ENCODE results near the gene PAH.
"Not testable (repeated sequence)": the region's sequence is repeated elsewhere in the genome, so short reads cannot be mapped to it uniquely, and the experiment has no call there.

The PAH gene

DNA sequence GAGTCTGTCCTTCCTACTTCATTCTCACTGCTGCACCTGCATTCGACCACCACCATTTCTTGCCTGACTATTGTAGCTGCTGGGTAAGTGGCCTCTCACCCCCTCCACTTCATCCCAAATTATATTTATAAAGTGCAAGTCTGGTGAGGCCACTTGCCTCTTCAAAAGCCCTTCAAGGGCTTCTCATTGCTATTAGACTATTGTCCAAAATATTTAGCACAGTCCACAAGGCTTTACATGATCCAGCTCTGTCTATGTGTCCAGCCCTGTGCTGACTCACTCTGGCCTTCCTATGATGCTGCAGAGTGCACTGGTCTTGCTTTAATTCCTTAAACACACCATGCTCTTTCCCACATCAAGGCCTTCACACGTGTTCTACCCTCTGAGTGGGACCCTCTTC lies 46.0 kb downstream of the PAH start:
- H3K36me3 Mint-ChIP-seq (ENCODE audit: insufficient read depth), result no peaks in the 10 kb centered on the region
- DNase-seq, result no peak

DNA sequence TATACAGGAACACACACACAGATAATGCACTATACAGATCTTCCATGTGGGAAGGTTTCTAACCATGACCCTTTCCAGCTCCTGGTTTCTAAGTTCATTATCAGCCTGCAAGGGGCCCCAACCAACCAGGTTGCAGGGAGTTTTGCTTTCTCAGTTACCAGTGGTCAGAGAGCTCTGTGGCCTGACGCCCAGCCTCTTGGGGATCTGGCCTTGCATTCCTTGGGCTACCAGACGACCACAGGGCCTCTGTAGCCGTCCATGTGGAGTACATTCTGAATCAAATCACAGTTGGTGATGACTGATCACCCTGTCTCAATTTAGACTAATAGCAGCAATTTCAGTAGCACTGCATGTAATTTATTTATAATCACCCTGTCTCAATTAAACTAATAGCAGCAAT lies 47.5 kb downstream of the PAH start:
- no peaks in the 10 kb centered on the region for H3K9me3 Mint-ChIP-seq
- no peak for ATAC-seq (replicated peaks)
- H3K27me3 Mint-ChIP-seq, result no peaks in the 10 kb centered on the region
- no peak overlapping the region for H3K27ac Mint-ChIP-seq
- H3K4me3 Mint-ChIP-seq, result no peak overlapping the region
- H3K4me1 Mint-ChIP-seq (ENCODE audit: low read depth in 2 of 2), result no peaks in the 10 kb centered on the region
- no peaks in the 10 kb centered on the region for H3K36me3 Mint-ChIP-seq (ENCODE audit: insufficient read depth)
- DNase-seq, result no peak

More for the DNA sequence above, 46.0 kb downstream of the PAH start:
- H3K4me3 Mint-ChIP-seq, result no peak overlapping the region
- no peaks in the 10 kb centered on the region for H3K9me3 Mint-ChIP-seq
- H3K27ac Mint-ChIP-seq, result no peak overlapping the region
- no peak for ATAC-seq (replicated peaks)
- no peaks in the 10 kb centered on the region for H3K4me1 Mint-ChIP-seq (ENCODE audit: low read depth in 2 of 2)
- no peaks in the 10 kb centered on the region for H3K27me3 Mint-ChIP-seq

DNA sequence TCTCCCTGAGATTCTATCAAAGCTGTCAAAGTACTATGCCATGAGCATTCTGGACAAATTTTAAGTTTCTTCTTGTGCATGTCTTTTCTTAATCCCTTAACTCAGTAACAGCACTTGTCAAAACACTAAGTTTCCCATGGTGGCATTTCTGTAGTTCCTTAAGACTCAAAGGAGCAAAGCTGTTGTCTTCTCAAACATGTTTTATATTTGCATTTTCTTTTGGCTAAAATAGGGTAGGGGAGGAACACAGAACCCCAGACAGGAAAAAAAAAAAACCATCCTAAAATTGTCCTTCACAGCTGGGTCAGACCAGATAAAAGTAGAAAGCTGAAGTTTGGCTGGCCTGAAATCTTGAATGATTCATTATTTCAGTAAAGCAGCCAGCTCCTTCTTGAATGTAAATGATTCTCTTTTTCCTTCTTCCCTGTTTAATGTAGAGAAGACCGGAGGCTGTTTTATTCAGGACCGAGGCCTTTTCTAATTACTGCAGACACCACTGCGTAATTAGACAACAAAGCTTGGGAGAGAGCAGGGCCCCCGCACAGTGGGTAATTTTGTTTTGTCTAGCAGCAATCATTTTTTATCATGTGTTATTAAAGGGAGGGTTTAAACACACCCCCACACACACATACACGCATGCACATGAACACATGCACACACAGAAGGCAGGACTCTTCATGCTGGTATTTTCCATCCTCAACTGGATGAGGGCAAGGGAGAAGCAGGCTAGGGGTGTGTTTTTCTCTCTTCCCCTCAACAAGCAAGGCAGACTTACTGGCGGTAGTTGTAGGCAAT lies 51.0 kb downstream of the PAH start:
- no peak for ATAC-seq (replicated peaks)

DNA sequence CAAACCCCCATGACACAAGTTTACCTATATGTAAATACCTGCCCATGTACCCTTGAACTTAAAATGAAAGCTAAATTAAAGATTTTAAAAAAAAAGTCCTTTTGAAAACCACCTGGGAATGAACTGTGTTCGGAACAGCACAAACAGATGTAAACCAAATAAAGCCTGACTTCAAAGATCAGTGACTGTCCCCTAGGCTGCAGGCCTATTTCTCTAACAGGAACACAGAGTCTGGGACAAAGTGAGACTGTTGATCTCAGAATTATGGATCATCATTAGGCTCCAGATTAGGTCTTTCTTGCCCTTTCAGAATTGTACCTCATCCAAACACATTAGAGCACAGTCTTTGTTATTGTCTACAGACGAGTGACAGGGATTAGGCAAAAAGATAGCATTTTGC lies 54.6 kb downstream of the PAH start:
- DNase-seq (no peak), ATAC-seq (replicated peaks) (no peak)
- Mint-ChIP-seq H3K27ac (no peak overlapping the region), H3K9me3 (no peaks in the 10 kb centered on the region), H3K4me3 (no peak overlapping the region), H3K27me3 (peaks cover 0 to 7% of the 10 kb centered on the region in 2 donors), H3K4me1 (ENCODE audit: low read depth in 2 of 2) (no peaks in the 10 kb centered on the region), H3K36me3 (ENCODE audit: insufficient read depth) (no peaks in the 10 kb centered on the region)

More for the DNA sequence above, 51.0 kb downstream of the PAH start:
- Mint-ChIP-seq H3K4me3 (no peak overlapping the region), H3K27ac (no peak overlapping the region), H3K27me3 (no peaks in the 10 kb centered on the region), H3K9me3 (no peaks in the 10 kb centered on the region), H3K36me3 (ENCODE audit: insufficient read depth) (no peaks in the 10 kb centered on the region), H3K4me1 (ENCODE audit: low read depth in 2 of 2) (no peaks in the 10 kb centered on the region)
- DNase-seq, result no peak

DNA sequence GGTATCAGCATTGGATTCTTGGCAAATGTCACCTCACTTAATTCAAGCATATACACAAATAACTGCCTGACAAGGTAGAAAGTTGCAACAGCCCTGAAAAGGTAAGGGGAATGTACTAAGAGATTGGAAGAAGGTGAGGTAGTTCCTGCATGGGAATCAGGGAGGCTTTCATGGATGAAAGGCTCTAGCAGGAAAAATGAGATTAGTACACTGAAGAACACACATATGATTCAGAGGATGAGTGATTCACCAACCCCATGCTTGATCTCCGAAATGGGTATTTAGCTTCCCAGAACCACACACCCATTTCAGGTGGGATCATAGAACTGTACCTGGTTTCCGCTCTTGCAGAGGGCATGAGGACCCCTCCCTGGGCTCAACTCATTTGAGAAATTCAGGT lies 65.8 kb downstream of the PAH start:
- Mint-ChIP-seq H3K4me3 (no peak overlapping the region), H3K36me3 (ENCODE audit: insufficient read depth) (no peaks in the 10 kb centered on the region), H3K27ac (no peak overlapping the region), H3K4me1 (ENCODE audit: low read depth in 2 of 2) (no peaks in the 10 kb centered on the region), H3K27me3 (peaks cover 27 to 30% of the 10 kb centered on the region in 2 donors), H3K9me3 (peaks cover 3 to 18% of the 10 kb centered on the region in 2 donors)
- ATAC-seq (replicated peaks), result no peak
- DNase-seq, result no peak

DNA sequence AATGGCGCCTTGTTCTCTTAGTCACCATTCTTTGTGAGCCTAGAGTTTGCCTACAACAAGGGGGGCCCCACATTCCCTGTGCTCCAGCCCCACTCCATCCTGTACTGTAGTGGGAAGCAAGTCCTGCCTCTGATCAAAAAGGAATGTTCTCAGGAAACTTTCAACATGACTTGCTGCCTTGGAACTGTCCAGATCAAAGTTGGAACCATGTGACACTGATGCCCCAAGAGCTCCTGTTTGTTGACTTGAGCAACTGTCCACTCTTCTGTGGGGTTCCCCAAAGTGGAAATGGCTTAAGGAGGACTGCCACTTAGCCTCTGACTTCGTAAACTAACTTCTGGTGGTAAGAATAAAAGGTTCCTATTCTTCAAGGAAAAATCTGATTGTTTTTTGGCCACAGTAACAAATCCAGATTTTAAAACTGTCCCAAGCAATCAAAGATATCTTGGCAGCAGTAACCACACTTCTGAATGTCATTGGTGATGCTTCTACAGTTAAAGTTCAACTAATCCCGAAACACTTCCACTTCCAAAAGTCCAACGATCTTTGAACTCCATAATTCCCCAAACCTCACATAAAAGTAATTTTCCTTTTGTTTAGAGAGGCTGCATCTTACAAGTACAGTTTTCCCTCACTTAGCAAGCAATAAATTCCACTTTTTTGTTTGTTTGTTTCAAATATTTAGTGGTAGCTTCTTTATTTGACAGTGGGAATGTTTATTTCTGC lies 67.2 kb downstream of the PAH start:
- Mint-ChIP-seq H3K27ac (no peak overlapping the region), H3K9me3 (peaks cover 3 to 18% of the 10 kb centered on the region in 2 donors), H3K27me3 (peaks cover 27 to 28% of the 10 kb centered on the region in 2 donors), H3K4me1 (ENCODE audit: low read depth in 2 of 2) (no peaks in the 10 kb centered on the region), H3K4me3 (no peak overlapping the region), H3K36me3 (ENCODE audit: insufficient read depth) (no peaks in the 10 kb centered on the region)
- DNase-seq, result no peak
- ATAC-seq (replicated peaks), result no peak

DNA sequence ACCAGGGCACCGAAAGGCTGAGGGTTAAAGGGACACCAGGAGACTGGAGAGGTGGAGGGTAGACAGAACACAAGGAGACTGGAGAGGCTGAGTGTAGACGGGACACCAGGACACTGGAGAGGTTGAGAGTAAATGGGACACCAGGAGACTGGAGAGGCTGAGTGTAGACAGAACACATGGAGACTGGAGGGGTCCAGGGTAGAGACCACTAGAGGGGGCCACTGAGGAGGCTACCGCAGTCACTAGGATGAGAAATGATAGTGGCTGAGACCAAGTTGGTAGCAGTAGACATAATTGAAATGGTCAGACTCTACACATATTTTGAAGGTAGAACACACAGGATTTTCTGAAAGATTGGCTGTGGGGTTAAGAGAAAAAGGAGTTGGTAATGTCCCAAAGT lies 68.2 kb downstream of the PAH start:
- DNase-seq (no peak), ATAC-seq (replicated peaks) (no peak)
- Mint-ChIP-seq H3K27me3 (peaks cover 20 to 22% of the 10 kb centered on the region in 2 donors), H3K4me1 (ENCODE audit: low read depth in 2 of 2) (no peaks in the 10 kb centered on the region), H3K27ac (no peak overlapping the region), H3K9me3 (peaks cover 3 to 18% of the 10 kb centered on the region in 2 donors), H3K4me3 (no peak overlapping the region), H3K36me3 (ENCODE audit: insufficient read depth) (no peaks in the 10 kb centered on the region)

DNA sequence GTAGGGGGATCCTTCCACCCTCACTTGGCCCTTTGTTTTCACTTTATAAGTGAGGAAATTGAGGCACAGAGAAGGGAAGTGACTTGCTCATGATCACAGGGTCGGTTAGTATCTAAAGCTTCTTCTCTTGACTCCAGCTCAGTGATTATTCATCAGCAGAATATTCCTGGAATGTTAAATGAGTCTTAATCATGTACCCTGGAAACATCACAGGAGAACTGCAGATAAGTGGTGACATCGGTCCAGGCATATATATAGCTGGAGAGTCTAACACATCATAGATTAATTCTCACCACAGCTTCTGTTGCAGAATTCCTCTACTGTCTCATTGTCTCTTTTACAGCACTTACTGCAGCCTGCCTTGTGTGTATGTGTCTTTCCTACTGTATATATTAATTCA lies 69.9 kb downstream of the PAH start:
- DNase-seq (no peak), ATAC-seq (replicated peaks) (no peak)
- Mint-ChIP-seq H3K27ac (no peak overlapping the region), H3K9me3 (peaks cover 3 to 18% of the 10 kb centered on the region in 2 donors), H3K4me3 (no peak overlapping the region), H3K4me1 (ENCODE audit: low read depth in 2 of 2) (no peaks in the 10 kb centered on the region), H3K36me3 (ENCODE audit: insufficient read depth) (no peaks in the 10 kb centered on the region), H3K27me3 (peaks cover 20 to 21% of the 10 kb centered on the region in 2 donors)

DNA sequence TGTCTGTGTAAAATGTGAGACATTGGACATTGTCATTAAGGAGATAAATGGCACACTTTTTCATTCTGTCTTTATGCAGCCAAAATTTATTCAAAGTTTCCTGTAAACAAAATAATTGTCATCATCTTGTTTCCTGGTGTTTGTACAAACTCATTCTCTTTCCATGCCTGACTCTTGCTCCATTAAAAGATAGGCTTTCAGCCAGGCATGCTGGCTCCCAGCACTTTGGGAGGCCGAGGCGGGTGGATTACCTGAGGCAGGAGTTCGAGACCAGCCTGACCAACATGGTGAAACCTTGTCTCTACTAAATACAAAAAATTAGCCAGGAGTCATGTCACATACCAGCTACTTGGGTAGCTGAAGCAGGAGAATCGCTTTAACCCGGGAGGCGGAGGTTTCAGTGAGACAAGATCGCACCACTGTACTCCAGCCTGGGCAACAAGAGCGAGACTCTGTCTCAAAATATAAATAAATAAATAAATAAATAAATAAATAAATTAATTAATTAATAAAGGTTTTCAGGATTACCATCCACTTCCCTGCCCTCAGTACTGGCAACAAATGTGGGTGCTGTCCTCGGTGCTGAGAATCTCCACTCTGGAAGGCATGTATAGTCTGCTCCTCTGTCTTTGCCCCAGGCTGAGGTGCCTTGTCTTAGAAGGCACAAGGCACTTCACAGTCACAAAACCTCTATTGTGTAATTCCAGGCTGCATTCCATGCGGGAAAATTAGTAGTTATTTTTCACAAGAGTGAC lies 83.2 kb downstream of the PAH start:
- no peak overlapping the region for H3K4me3 Mint-ChIP-seq
- H3K4me1 Mint-ChIP-seq (ENCODE audit: low read depth in 2 of 2), result no peaks in the 10 kb centered on the region
- no peak for DNase-seq
- H3K36me3 Mint-ChIP-seq (ENCODE audit: insufficient read depth), result no peaks in the 10 kb centered on the region
- no peak overlapping the region for H3K27ac Mint-ChIP-seq
- no peaks in the 10 kb centered on the region for H3K9me3 Mint-ChIP-seq
- no peaks in the 10 kb centered on the region for H3K27me3 Mint-ChIP-seq
- ATAC-seq (replicated peaks), result no peak

DNA sequence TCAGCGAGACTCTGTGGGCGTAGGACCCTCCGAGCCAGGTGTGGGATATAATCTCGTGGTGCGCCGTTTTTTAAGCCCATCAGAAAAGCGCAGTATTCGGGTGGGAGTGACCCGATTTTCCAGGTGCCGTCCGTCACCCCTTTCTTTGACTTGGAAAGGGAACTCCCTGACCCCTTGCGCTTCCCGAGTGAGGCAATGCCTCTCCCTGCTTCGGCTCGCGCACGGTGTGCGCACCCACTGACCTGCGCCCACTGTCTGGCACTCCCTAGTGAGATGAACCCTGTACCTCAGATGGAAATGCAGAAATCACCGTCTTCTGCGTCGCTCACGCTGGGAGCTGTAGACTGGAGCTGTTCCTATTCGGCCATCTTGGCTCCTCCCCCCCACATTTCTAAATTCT lies 84.2 kb downstream of the PAH start:
- not testable (repeated sequence) for H3K9me3 Mint-ChIP-seq; H3K27ac Mint-ChIP-seq; H3K4me1 Mint-ChIP-seq (ENCODE audit: low read depth in 2 of 2); DNase-seq; H3K4me3 Mint-ChIP-seq; H3K36me3 Mint-ChIP-seq (ENCODE audit: insufficient read depth); ATAC-seq (replicated peaks); H3K27me3 Mint-ChIP-seq

DNA sequence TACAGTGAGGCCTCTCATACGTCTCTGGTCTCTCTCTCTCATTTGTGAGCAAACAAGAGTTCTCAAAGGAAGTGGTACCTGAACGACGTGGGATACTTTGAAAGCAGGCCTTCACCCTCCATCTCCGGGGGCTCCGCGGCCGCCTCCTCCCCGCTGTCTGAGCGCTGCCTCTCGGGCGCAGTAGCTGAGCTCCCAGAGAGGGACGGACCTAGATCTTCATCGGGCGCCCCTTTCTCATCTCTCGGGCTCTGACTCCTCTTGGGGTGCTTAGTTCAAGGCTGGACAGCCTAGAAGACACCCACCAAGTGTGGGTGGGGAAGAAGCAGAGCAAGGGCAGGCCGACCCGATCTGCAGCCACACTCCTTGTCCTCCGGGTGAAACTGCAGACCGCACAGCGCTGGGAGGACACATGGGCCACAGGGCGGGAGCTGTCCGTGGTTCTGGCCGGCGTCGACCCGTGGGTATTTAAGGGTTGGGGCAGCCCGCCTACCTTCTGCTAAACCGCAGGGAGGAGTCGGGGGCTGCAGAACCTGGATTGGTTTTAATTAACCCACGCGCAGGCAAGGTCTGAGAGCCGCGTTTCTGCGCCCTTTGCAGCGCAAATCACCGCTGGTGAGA lies 92.7 kb downstream of the PAH start:
- no peaks in the 10 kb centered on the region for H3K36me3 Mint-ChIP-seq (ENCODE audit: insufficient read depth)
- DNase-seq (no peak), ATAC-seq (replicated peaks) (no peak)
- no peaks in the 10 kb centered on the region for H3K9me3 Mint-ChIP-seq
- no peak overlapping the region for H3K4me3 Mint-ChIP-seq
- H3K4me1 Mint-ChIP-seq (ENCODE audit: low read depth in 2 of 2), result no peaks in the 10 kb centered on the region
- no peak overlapping the region for H3K27ac Mint-ChIP-seq
- H3K27me3 Mint-ChIP-seq, result peaks cover 33 to 38% of the 10 kb centered on the region in 2 donors

DNA sequence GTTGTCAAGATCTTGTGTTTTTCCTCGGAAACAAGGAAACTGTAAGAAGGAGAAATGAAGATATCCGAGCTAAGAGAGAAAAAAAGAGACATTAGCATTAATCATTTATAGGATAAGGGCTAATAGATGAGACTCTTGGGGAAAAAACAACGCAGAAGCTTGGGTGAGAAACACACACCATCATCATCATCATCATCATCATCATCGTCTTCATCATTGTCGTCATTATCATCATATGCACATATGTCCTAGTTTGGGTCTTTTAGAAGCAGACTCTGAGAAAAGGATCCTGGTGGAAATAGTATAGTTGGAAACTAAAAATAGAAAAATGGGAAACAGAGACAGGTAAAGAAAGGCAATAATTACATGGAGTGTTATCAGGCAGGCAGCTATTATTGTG lies 95.9 kb downstream of the PAH start:
- no peak overlapping the region for H3K4me3 Mint-ChIP-seq
- no peak overlapping the region for H3K27ac Mint-ChIP-seq

DNA sequence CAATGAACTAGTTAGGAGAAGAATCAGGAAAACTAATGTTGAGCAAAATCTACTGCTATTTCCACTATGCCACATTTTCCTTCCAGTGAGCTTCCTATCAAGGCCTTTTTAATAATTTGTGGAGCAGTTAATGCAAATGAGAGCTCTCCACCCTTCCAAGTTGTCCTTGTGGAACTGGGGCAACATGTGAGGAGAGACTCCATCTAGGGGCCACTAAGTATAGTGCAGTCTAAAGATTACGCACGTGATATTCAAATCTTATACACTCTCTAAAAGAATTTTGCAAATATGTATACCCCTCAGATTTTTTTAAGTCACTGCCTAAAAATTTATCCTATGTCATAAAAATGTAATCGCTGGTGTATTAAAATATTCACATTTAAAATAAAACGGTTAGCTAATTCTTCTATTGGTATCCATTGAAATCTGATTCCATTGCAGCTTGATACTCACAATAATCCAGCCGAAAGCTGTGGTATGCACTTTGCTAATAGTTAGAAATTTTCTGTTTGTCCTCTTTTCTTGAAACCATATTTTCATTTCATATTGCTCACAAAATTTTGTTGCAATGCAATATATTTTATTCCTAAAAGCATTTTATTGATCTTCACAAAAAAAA lies 100.1 kb downstream of the PAH start:
- no peaks in the 10 kb centered on the region for H3K36me3 Mint-ChIP-seq (ENCODE audit: insufficient read depth)
- no peaks in the 10 kb centered on the region for H3K9me3 Mint-ChIP-seq
- ATAC-seq (replicated peaks) (no peak), DNase-seq (no peak)
- H3K4me1 Mint-ChIP-seq (ENCODE audit: low read depth in 2 of 2), result no peaks in the 10 kb centered on the region
- peaks cover 29 to 30% of the 10 kb centered on the region in 2 donors for H3K27me3 Mint-ChIP-seq
- no peak overlapping the region for H3K27ac Mint-ChIP-seq
- H3K4me3 Mint-ChIP-seq, result no peak overlapping the region

More for the DNA sequence above, 95.9 kb downstream of the PAH start:
- H3K9me3 Mint-ChIP-seq, result no peaks in the 10 kb centered on the region
- H3K4me1 Mint-ChIP-seq (ENCODE audit: low read depth in 2 of 2), result no peaks in the 10 kb centered on the region
- peaks cover 41 to 44% of the 10 kb centered on the region in 2 donors for H3K27me3 Mint-ChIP-seq
- DNase-seq, result no peak
- no peaks in the 10 kb centered on the region for H3K36me3 Mint-ChIP-seq (ENCODE audit: insufficient read depth)
- ATAC-seq (replicated peaks), result no peak

Measured in effector memory CD8-positive, alpha-beta T cell (primary cell).